ENCODE data around the gene ASNSD1. TPM values are rescaled to one million over a fixed set of nuclear protein-coding genes. Genes with fewer than 3 reads are reported as not detected.

ASNSD1 gene
- total and polyA plus RNA-seq, 2 donors (not counting 1 experiment from before 2014, with no cell fraction given) = 13.0 to 29.8 TPM

GRCh38 chr2:189659734-189660133 lies 1.5 kb upstream of the ASNSD1 start:
- H3K27me3 ChIP-seq (replicated peaks in 1 of 4; ENCODE audit: control extremely low read depth in 1 of 4, control insufficient read depth in 3 of 4, insufficient read depth in 4 of 4, low read length in 3 of 4) = no peaks in the 10 kb centered on the region
- Mint-ChIP-seq H3K4me3 (no peak overlapping the region), H3K27me3 (no peaks in the 10 kb centered on the region), H3K4me1 (peaks cover 30% of the 10 kb centered on the region), H3K9me3 (ENCODE audit: insufficient read depth) (no peaks in the 10 kb centered on the region), H3K27ac (no peak overlapping the region)
- H3K79me2 ChIP-seq (ENCODE audit: control insufficient read depth, insufficient read depth, low read length) = peaks cover 24% of the 10 kb centered on the region
- no peaks in the 10 kb centered on the region for H3K9me3 ChIP-seq (ENCODE audit: control extremely low read depth in 1 of 3, control insufficient read depth in 2 of 3, insufficient read depth in 1 of 3, low read length in 2 of 3)
- H4K20me1 ChIP-seq (ENCODE audit: control insufficient read depth, insufficient read depth, low read length, poor library complexity, severe bottlenecking) = no peaks in the 10 kb centered on the region
- no peaks in the 10 kb centered on the region for H3K36me3 ChIP-seq (replicated peaks in 1 of 2; ENCODE audit: control extremely low read depth in 1 of 2, control insufficient read depth in 1 of 2, extremely low read depth in 1 of 2, insufficient read depth in 2 of 2, low read length in 1 of 2)
- no peak overlapping the region for H3K4me3 ChIP-seq (ENCODE audit: control extremely low read depth in 1 of 5, extremely low read depth in 1 of 5, insufficient read depth in 1 of 5, low read depth in 2 of 5, low read length in 4 of 5)
- TF ChIP-seq CTCF (IDR thresholded peaks at IDR 0.05) (no peak), EZH2 (IDR thresholded peaks at IDR 0.05; ENCODE audit: borderline replicate concordance, insufficient read depth, low read depth, low read length, poor library complexity, severe bottlenecking) (no peak)
- H2AFZ ChIP-seq (ENCODE audit: insufficient read depth, low read depth, low read length, poor library complexity, severe bottlenecking) = no peak overlapping the region
- H3K9ac ChIP-seq (ENCODE audit: low read length) = no peak overlapping the region
- peaks cover 21 to 30% of the 10 kb centered on the region in 2 donors for H3K4me1 ChIP-seq (ENCODE audit: control insufficient read depth in 2 of 2, insufficient read depth in 2 of 2, low read length in 2 of 2)
- H3K4me2 ChIP-seq (replicated peaks; ENCODE audit: low read depth, low read length, poor library complexity, severe bottlenecking) = no peak overlapping the region
- ATAC-seq (ENCODE audit: low read depth) (no peak), DNase-seq (no peak)
- CTCF ChIA-PET = interaction anchor here (0.8 to 6.4 kb wide), 15 partner anchors 8 to 659 kb away, joined by 3 to 86 read pairs (median 5); partner anchors contain the start of genes ANKAR, HIBCH and OSGEPL1
- POLR2A ChIA-PET = interaction anchor here (1.6 kb wide), 1 partner anchor 103 kb away, joined by 3 read pairs; the partner anchor contains the start of gene OSGEPL1
- intact Hi-C loops (cut with micrococcal nuclease) = loop anchor here (2.0 to 5.0 kb wide), 3 partner anchors 713 to 1493 kb away; partner anchors contain the start of genes GLS and STAT4
- WGBS (ENCODE audit: insufficient coverage) = 100% methylated on average over 2 of the region's 2 CpGs
- H3K27ac ChIP-seq (ENCODE audit: low read length in 2 of 2) = no peak overlapping the region

- intact Hi-C loops (cut with micrococcal nuclease) = loop anchor here (1.0 to 5.0 kb wide), 10 partner anchors 14 to 1492 kb away; partner anchors contain the start of genes ANKAR, GLS, HIBCH and ORMDL1
- Histone ChIP-seq H3K9me3 (ENCODE audit: control extremely low read depth in 1 of 3, control insufficient read depth in 2 of 3, insufficient read depth in 1 of 3, low read length in 2 of 3) (no peaks in the 10 kb centered on the region), H3K4me1 (ENCODE audit: control insufficient read depth in 2 of 2, insufficient read depth in 2 of 2, low read length in 2 of 2) (peaks cover 21 to 30% of the 10 kb centered on the region in 2 donors), H3K36me3 (replicated peaks in 1 of 2; ENCODE audit: control extremely low read depth in 1 of 2, control insufficient read depth in 1 of 2, extremely low read depth in 1 of 2, insufficient read depth in 2 of 2, low read length in 1 of 2) (peaks cover 0 to 3% of the 10 kb centered on the region in 2 experiments), H3K4me2 (replicated peaks; ENCODE audit: low read depth, low read length, poor library complexity, severe bottlenecking) (peak overlapping the region; percentile 18), H4K20me1 (ENCODE audit: control insufficient read depth, insufficient read depth, low read length, poor library complexity, severe bottlenecking) (no peaks in the 10 kb centered on the region), H3K4me3 (ENCODE audit: control extremely low read depth in 1 of 5, extremely low read depth in 1 of 5, insufficient read depth in 1 of 5, low read depth in 2 of 5, low read length in 4 of 5) (no peak overlapping the region), H3K27me3 (replicated peaks in 1 of 4; ENCODE audit: control extremely low read depth in 1 of 4, control insufficient read depth in 3 of 4, insufficient read depth in 4 of 4, low read length in 3 of 4) (no peaks in the 10 kb centered on the region), H2AFZ (ENCODE audit: insufficient read depth, low read depth, low read length, poor library complexity, severe bottlenecking) (peak overlapping the region; percentile 61), H3K79me2 (ENCODE audit: control insufficient read depth, insufficient read depth, low read length) (peaks cover 24% of the 10 kb centered on the region), H3K27ac (ENCODE audit: low read length in 2 of 2) (peak overlapping the region in 1 of 2 donors; percentile 11), H3K9ac (ENCODE audit: low read length) (no peak overlapping the region)
- no peaks in the 10 kb centered on the region for H3K9me3 Mint-ChIP-seq (ENCODE audit: insufficient read depth)
- TF ChIP-seq CTCF (IDR thresholded peaks at IDR 0.05) (no peak), EZH2 (IDR thresholded peaks at IDR 0.05; ENCODE audit: borderline replicate concordance, insufficient read depth, low read depth, low read length, poor library complexity, severe bottlenecking) (no peak)
- H3K27me3 Mint-ChIP-seq = no peaks in the 10 kb centered on the region
- H3K27ac Mint-ChIP-seq = no peak overlapping the region
- DNase-seq = no peak
- CTCF ChIA-PET = interaction anchor here (0.6 to 6.4 kb wide), 22 partner anchors 8 to 1225 kb away, joined by 3 to 86 read pairs (median 4); partner anchors contain the start of genes ANKAR and OSGEPL1
- ATAC-seq (ENCODE audit: low read depth) = no peak
- no peak overlapping the region for H3K4me3 Mint-ChIP-seq
- 20% methylated on average over 3 of the region's 4 CpGs for WGBS (ENCODE audit: insufficient coverage)
- POLR2A ChIA-PET = interaction anchor here (1.0 kb wide), 1 partner anchor 102 kb away, joined by 3 read pairs; the partner anchor contains the start of gene OSGEPL1
- H3K4me1 Mint-ChIP-seq = peaks cover 32% of the 10 kb centered on the region
These were observed 484 bp upstream of the ASNSD1 start for GRCh38 chr2:189660803-189661147.

All from B cell (primary cell).